GM19468 (cell line): Measurements from ENCODE around the gene LEO1.
"Not testable (repeated sequence)": the region's sequence is repeated elsewhere in the genome, so short reads cannot be mapped to it uniquely, and the experiment has no call there.

Source experiments
- ATAC-seq: cut with Tn5 transposase; IDR thresholded peaks from one replicate; pipeline ENCODE4 v1.9.1; 2021; ENCODE audit warnings: mild to moderate bottlenecking, moderate library complexity, moderate number of reproducible peaks; ENCODE audit not compliant: unreplicated experiment; ENCODE audit errors: extremely low read depth

The LEO1 gene

GRCh38 chr15:52004806-52005205, 33.2 kb upstream of the LEO1 start:
- no peak for ATAC-seq

- ATAC-seq, result no peak
These were observed 32.1 kb upstream of the LEO1 start for GRCh38 chr15:52003710-52004109.

DNA sequence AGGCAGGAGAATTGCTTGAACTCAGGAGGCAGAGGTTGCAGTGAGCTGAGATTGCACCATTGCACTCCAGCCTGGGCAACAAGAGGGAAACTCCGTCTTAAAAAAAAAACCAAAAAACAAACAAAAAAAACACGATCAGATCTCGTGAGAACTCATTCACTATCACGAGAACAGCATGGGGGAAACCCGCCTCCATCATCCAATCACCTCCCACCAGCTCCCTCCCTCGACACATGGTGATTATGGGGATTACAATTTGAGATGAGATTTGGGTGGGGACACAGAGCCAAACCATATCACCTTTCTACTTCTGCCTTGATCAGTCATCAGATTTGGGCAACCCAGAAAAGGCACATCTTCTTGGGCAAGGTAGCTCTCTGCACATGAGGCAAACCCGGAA, 31.5 kb upstream of the LEO1 start:
- not testable (repeated sequence) for ATAC-seq

GRCh38 chr15:52002351-52002750, 30.8 kb upstream of the LEO1 start:
- no peak for ATAC-seq

GRCh38 chr15:51992953-51993352, 21.4 kb upstream of the LEO1 start:
- no peak for ATAC-seq

- no peak for ATAC-seq
These were observed 19.6 kb upstream of the LEO1 start for GRCh38 chr15:51991141-51991540.

- no peak for ATAC-seq
These were observed 11.2 kb upstream of the LEO1 start for GRCh38 chr15:51982770-51983103.

GRCh38 chr15:51982013-51982769, 10.6 kb upstream of the LEO1 start:
- ATAC-seq, result peak; percentile 93

DNA sequence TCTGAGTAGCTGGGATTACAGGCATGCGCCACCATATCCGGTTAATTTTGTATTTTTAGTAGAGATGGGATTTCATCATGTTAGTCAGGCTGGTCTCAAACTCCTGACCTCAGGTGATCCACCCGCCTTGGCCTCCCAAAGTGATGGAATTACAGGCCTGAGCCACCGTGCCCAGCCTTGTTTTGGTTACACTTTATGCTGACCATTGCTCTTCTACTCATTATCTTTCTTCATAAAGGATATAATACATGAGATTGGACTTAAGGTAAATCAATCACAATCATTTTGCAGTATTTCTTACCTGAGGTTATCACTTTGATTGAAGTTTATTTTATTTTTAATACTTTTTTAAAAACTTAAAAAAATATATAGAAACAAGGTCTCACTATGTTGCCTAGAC, 2.2 kb upstream of the LEO1 start:
- no peak for ATAC-seq

- no peak for ATAC-seq
These were observed 1.6 kb upstream of the LEO1 start for GRCh38 chr15:51973220-51973619.

DNA sequence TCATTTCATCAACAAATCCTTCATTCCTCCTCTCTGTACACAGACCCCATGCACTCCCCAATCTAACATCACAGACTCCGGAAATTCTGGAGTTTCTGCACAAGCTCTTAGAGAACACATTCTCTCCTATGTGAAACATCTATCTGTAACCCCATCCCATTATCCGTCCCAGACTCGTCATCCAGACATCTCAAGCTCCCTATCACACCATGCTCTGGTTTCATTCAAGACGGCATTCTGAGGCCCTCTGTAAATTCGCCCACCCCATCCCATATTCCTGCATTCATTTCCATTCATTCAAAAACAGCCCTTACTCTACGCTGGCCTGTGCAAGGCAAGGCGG, 575 bp downstream of the LEO1 start:
- ATAC-seq, result no peak

- ATAC-seq, result no peak
These were observed 1.3 kb downstream of the LEO1 start for GRCh38 chr15:51970132-51970817.

- ATAC-seq, result no peak
These were observed 1.9 kb downstream of the LEO1 start for GRCh38 chr15:51969728-51970127.

- ATAC-seq, result no peak
These were observed 4.0 kb downstream of the LEO1 start for GRCh38 chr15:51967583-51967982.

GRCh38 chr15:51966192-51966591, 5.4 kb downstream of the LEO1 start:
- no peak for ATAC-seq

DNA sequence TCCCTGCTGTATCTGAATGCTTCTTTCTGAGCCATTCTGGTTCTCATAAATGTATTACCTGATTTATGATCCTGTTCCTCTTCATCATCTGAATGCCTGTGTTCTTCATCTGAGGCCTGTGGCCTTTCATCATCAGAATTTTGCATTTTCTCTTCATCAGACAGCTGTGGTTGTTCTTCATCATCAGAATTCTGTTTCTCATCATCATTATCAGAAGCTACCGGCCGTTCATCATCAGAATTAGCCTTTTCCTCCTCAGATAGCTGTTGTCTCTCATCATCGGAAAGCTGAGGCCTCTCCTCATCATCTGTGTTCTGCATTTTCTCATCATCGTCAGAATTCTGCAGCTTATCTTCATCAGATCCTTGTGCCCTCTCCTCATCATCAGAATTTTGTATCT, 5.9 kb downstream of the LEO1 start:
- ATAC-seq, result no peak

- no peak for ATAC-seq
These were observed 16.1 kb downstream of the LEO1 start for GRCh38 chr15:51955504-51955903.

DNA sequence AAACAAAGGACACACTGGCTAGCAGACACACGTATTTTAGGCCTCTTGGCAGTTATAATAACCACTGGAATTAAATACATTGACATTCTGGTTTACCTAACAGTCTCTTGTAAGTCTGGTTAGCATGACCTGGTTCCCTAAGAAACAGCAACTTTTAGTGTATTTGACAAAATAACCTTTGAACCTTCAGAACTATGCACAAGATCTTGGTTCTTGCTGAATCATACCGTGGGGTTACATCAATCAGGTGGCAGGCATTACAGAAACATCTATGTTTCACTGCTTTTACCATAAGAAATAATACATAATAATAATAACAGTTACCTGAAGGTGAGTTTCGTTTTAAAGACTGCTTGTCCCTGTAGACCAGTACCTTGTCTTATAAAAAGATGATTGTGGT, 18.8 kb downstream of the LEO1 start:
- ATAC-seq, result no peak

GRCh38 chr15:51947124-51947523, 24.5 kb downstream of the LEO1 start:
- no peak for ATAC-seq

- no peak for ATAC-seq
These were observed 32.4 kb downstream of the LEO1 start for GRCh38 chr15:51939216-51939615.

DNA sequence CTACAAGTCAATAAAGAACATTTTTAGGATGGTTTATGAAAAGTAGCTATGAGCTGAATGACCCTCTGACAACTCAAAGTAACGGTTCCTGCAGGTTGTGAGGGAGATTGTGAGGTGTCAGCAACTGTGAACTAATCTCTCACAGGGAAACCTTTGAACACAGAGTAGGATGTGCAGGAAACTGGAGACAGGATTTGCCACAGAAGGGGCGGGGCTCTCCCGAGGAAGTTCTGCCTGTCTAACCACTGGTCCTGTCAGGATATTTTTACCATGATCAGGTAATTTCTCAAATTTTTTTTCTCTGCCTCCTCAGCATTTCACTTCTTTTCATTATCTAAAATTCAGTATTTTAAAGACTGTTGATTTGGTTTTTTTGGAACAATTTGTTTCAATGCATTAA, 33.3 kb downstream of the LEO1 start:
- no peak for ATAC-seq

- ATAC-seq, result no peak
These were observed 35.5 kb downstream of the LEO1 start for GRCh38 chr15:51936105-51936478.
